Measurements from ENCODE around the gene CHD9NB. TPM values are rescaled to one million over a fixed set of nuclear protein-coding genes. Genes with fewer than 3 reads are reported as not detected.

CHD9NB gene
- polyA plus RNA-seq, 1 of the 3 experiments (the other 2 are of a cell fraction) = 2.7 TPM

DNA sequence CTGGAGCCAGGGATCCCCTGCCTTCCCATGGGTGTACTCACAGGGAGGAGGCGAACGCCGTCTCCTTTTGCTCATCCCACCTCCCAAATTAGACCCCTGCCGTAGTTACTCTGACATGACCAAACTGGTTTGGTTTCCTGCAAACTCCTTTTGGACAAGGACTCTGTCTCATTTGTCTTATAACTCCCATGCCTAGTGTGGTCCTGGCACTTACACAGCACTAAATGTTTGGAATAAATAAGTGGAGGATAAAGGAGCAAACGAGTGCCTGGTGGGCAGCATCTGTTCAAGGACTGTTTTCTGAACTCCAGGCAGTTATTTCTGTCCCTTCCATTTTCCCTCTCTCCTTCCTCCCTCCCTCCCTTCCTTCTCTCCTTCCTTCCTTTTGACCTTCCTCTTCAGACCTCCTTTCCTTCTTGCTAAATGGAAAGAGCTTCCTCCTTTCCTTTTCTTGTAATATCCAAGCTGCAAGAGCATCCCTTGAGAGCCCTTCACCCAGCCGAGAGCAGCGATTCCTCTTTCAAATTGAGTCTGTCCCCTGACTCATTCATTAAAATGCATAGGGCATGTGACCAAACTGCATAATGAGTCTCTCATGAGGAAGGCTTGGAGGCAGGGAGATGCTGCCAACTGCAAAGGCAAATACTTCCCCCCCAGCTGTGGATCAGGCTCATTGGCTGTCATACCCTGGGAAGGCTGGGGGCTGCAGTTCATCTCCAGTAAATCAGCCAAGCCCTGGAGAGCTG lies 38.9 kb upstream of the CHD9NB start (continued):
- TF ChIP-seq SMC3 (IDR thresholded peaks at IDR 0.05; ENCODE audit: low read depth, low read length) = no peak
- TF ChIP-seq CHD2 (IDR thresholded peaks at IDR 0.05; ENCODE audit: low read length, partially characterized antibody) = peak; percentile 72
- no peak for TF ChIP-seq GABPA (IDR thresholded peaks at IDR 0.05; ENCODE audit: low read depth)
- TF ChIP-seq EP300 (IDR thresholded peaks at IDR 0.05; ENCODE audit: borderline replicate concordance in 1 of 2, low read depth in 1 of 2, low read length in 1 of 2) = peak; percentile 55 to 56; a peak in 3 of 4 replicates
- TF ChIP-seq RXRA (IDR thresholded peaks at IDR 0.05; ENCODE audit: borderline replicate concordance, low read depth) = peak; percentile 61; the same call in 1 of the 2 replicates
- no peak for TF ChIP-seq MEF2A (IDR thresholded peaks at IDR 0.05; ENCODE audit: borderline replicate concordance, low read depth)
- TF ChIP-seq, protein P1, sequence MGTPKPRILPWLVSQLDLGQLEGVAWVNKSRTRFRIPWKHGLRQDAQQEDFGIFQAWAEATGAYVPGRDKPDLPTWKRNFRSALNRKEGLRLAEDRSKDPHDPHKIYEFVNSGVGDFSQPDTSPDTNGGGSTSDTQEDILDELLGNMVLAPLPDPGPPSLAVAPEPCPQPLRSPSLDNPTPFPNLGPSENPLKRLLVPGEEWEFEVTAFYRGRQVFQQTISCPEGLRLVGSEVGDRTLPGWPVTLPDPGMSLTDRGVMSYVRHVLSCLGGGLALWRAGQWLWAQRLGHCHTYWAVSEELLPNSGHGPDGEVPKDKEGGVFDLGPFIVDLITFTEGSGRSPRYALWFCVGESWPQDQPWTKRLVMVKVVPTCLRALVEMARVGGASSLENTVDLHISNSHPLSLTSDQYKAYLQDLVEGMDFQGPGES (IDR thresholded peaks at IDR 0.05; ENCODE audit: low read depth, low read length) = no peak
- TF ChIP-seq RCOR1 (IDR thresholded peaks at IDR 0.05; ENCODE audit: low read length) = peak; percentile 50; the same call in 1 of the 2 replicates
- peak; percentile 71; the same call in 1 of the 2 replicates for TF ChIP-seq TCF12 (IDR thresholded peaks at IDR 0.05)
- TF ChIP-seq, protein P2, sequence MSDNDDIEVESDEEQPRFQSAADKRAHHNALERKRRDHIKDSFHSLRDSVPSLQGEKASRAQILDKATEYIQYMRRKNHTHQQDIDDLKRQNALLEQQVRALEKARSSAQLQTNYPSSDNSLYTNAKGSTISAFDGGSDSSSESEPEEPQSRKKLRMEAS (IDR thresholded peaks at IDR 0.05; ENCODE audit: low read depth) = peak; percentile 76
- peak; percentile 82; the same call in 1 of the 2 replicates for TF ChIP-seq FOXJ3 (CRISPR knock-in tag; IDR thresholded peaks at IDR 0.05)

DNA sequence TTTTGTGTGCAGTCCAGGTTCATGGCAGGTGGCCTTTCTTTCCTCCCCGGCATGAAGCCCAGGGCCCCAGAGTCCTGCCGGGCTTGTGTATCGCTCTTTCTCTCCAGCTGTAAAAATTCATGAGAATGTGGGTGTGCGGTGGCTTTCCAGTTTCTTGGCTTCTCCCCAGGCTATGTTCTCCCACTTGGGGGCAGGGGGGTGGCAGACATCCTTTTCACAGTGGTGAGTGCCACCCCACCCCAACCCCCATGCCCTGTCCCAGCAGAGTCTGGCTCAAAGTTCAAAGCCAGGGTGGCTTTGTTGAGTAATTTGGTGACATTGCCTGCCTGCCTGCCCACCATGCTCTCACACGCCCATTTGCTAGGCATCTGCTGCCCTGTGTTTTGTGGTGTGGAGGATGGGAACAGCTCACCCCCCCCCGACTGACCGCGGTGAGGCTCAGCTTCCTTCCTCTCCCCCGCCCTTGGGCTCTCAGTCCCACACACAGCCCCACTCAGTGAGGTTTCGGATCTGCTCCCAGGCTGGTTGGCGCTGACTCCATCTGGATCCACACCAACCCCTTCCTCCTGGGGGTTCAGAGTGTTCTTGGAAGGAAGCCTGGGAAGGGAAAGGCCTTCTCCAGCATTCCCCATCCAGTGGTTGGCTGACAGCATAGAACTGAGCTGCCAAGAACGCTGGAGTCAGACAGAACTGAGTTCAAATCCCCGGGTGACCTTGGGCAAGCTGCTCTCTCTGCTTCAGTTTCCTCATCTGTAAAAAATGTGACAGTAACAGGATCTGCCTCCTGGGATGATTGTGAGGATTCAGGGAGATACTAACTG lies 38.1 kb upstream of the CHD9NB start:
- 34% methylated on average over 11 of the region's 13 CpGs for WGBS (ENCODE audit: low lambda C conversion rate)
- peak overlapping the region; percentile 85 for H3K4me2 ChIP-seq
- peak; percentile 64 for TF ChIP-seq POLR2AphosphoS5 (IDR thresholded peaks at IDR 0.05; ENCODE audit: low read depth, low read length)
- peak; percentile 37; the same call in 1 of the 2 replicates for TF ChIP-seq JUND (IDR thresholded peaks at IDR 0.05)
- no peak for TF ChIP-seq EZH2phosphoT487 (IDR thresholded peaks at IDR 0.05; ENCODE audit: borderline replicate concordance, low read depth)
- TF ChIP-seq, protein P2 (IDR thresholded peaks at IDR 0.05; ENCODE audit: low read depth) = peak; percentile 56
- TF ChIP-seq, protein P3, sequence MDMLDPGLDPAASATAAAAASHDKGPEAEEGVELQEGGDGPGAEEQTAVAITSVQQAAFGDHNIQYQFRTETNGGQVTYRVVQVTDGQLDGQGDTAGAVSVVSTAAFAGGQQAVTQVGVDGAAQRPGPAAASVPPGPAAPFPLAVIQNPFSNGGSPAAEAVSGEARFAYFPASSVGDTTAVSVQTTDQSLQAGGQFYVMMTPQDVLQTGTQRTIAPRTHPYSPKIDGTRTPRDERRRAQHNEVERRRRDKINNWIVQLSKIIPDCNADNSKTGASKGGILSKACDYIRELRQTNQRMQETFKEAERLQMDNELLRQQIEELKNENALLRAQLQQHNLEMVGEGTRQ (IDR thresholded peaks at IDR 0.05; ENCODE audit: borderline replicate concordance, low read depth, low read length) = no peak
- TF ChIP-seq, protein P4, sequence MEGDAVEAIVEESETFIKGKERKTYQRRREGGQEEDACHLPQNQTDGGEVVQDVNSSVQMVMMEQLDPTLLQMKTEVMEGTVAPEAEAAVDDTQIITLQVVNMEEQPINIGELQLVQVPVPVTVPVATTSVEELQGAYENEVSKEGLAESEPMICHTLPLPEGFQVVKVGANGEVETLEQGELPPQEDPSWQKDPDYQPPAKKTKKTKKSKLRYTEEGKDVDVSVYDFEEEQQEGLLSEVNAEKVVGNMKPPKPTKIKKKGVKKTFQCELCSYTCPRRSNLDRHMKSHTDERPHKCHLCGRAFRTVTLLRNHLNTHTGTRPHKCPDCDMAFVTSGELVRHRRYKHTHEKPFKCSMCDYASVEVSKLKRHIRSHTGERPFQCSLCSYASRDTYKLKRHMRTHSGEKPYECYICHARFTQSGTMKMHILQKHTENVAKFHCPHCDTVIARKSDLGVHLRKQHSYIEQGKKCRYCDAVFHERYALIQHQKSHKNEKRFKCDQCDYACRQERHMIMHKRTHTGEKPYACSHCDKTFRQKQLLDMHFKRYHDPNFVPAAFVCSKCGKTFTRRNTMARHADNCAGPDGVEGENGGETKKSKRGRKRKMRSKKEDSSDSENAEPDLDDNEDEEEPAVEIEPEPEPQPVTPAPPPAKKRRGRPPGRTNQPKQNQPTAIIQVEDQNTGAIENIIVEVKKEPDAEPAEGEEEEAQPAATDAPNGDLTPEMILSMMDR (IDR thresholded peaks at IDR 0.05) = no peak
- peak; percentile 22 for TF ChIP-seq CHD2 (IDR thresholded peaks at IDR 0.05; ENCODE audit: low read length, partially characterized antibody)
- TF ChIP-seq TEAD4 (IDR thresholded peaks at IDR 0.05; ENCODE audit: borderline replicate concordance, insufficient read depth) = no peak
- TF ChIP-seq FOSL2 (IDR thresholded peaks at IDR 0.05; ENCODE audit: borderline replicate concordance, low read depth) = 0 out of 2 replicates have a peak, but pooled peaks have one; percentile 23
- TF ChIP-seq ELF1 (IDR thresholded peaks at IDR 0.05) = no peak
- TF ChIP-seq GATA2 (CRISPR knock-in tag; IDR thresholded peaks at IDR 0.05) = no peak
- TF ChIP-seq SMC3 (IDR thresholded peaks at IDR 0.05; ENCODE audit: low read depth, low read length) = no peak
- no peak for TF ChIP-seq RAD21 (IDR thresholded peaks at IDR 0.05; ENCODE audit: low read length)
- TF ChIP-seq TAF1 (IDR thresholded peaks at IDR 0.05; ENCODE audit: borderline replicate concordance, low read depth, low read length) = no peak
- TF ChIP-seq FOXM1 (IDR thresholded peaks at IDR 0.05; ENCODE audit: low read depth) = 0 out of 2 replicates have a peak, but pooled peaks have one; percentile 37
- no peak; the same call in 1 of the 2 replicates for TF ChIP-seq GABPA (IDR thresholded peaks at IDR 0.05; ENCODE audit: low read depth)
- no peak for TF ChIP-seq SIN3A (IDR thresholded peaks at IDR 0.05; ENCODE audit: borderline replicate concordance, low read depth, low read length)
- TF ChIP-seq TCF12 (IDR thresholded peaks at IDR 0.05) = peak; percentile 82

More for the DNA sequence above, 38.1 kb upstream of the CHD9NB start:
- no peaks in the 10 kb centered on the region for H3K9me3 ChIP-seq
- no peaks in the 10 kb centered on the region for H3K27me3 ChIP-seq (ENCODE audit: insufficient read depth)
- H3K9ac ChIP-seq = peak overlapping the region; percentile 67; the same call in 1 of the 2 replicates
- H3K36me3 ChIP-seq (replicated peaks in 1 of 2; ENCODE audit: control insufficient read depth in 1 of 2, insufficient read depth in 2 of 2, low read length in 1 of 2) = no peaks in the 10 kb centered on the region
- DNase-seq = peak; percentile 29
- peaks cover 27% of the 10 kb centered on the region for H3K79me2 ChIP-seq (ENCODE audit: insufficient read depth)
- H4K20me1 ChIP-seq (ENCODE audit: insufficient read depth) = no peaks in the 10 kb centered on the region
- POLR2A ChIA-PET = interaction anchor here (0.6 to 1.0 kb wide), 3 partner anchors 10 to 18 kb away, joined by 3 to 6 read pairs (median 3); no protein-coding TSS in a partner anchor
- CTCF ChIA-PET = interaction anchor here (0.9 to 2.3 kb wide), 3 partner anchors 8 to 36 kb away, joined by 3 to 11 read pairs (median 3); partner anchors contain the start of gene CHD9
- H3K4me3 ChIP-seq (ENCODE audit: low read depth in 2 of 2, low read length in 1 of 2) = peak overlapping the region in 1 of 2 experiments; percentile 37; a peak in 1 of 4 replicates
- H3K4me1 ChIP-seq (ENCODE audit: control insufficient read depth in 1 of 2, insufficient read depth in 2 of 2, low read depth in 1 of 2, low read length in 1 of 2) = peaks cover 48 to 56% of the 10 kb centered on the region in 2 experiments
- no peaks in the 10 kb centered on the region for H3K9me2 ChIP-seq
- H3F3A ChIP-seq (replicated peaks; ENCODE audit: insufficient read depth) = peaks cover 29% of the 10 kb centered on the region
- H3K27ac ChIP-seq (ENCODE audit: low read depth in 2 of 2, low read length in 1 of 2) = peak overlapping the region; percentile 98 to 100
- no peak overlapping the region for H2AFZ ChIP-seq (ENCODE audit: low read depth)
